ENCODE measurements around the gene MTAP.

DNA sequence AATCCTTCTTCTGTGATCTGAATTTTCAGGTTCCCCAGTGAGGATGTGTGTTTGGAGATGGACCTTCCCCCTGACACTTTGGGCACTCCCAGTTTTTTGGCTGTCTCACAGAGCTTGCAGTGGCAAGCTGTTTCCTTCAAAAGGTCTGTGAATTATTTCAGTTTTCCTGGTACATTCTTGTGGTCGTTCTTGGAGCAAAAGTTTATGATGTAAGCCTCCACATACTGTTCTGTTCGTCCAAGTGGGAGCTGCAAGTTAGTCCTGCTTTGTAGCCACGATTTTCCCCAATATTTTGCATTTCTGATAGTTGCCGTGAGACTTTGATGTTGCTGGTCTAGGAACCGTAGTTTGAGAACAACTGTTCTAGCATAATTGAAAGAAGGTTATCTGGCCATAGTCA is 88.3 kb downstream of the MTAP start:
- TF ChIP-seq, protein P1, sequence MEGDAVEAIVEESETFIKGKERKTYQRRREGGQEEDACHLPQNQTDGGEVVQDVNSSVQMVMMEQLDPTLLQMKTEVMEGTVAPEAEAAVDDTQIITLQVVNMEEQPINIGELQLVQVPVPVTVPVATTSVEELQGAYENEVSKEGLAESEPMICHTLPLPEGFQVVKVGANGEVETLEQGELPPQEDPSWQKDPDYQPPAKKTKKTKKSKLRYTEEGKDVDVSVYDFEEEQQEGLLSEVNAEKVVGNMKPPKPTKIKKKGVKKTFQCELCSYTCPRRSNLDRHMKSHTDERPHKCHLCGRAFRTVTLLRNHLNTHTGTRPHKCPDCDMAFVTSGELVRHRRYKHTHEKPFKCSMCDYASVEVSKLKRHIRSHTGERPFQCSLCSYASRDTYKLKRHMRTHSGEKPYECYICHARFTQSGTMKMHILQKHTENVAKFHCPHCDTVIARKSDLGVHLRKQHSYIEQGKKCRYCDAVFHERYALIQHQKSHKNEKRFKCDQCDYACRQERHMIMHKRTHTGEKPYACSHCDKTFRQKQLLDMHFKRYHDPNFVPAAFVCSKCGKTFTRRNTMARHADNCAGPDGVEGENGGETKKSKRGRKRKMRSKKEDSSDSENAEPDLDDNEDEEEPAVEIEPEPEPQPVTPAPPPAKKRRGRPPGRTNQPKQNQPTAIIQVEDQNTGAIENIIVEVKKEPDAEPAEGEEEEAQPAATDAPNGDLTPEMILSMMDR (IDR thresholded peaks at IDR 0.05; ENCODE audit: insufficient read depth, low read length): no peak
- no peak for TF ChIP-seq POLR2AphosphoS5 (IDR thresholded peaks at IDR 0.05; ENCODE audit: low read depth)

Data from HL-60 (cell line).